NCI-H748 (cell line): ENCODE measurements around the gene PLEKHM3.
A peak's percentile ranks its signal among the peaks of the same experiment; 100 is the strongest.
"Not testable (repeated sequence)": the region's sequence is repeated elsewhere in the genome, so short reads cannot be mapped to it uniquely, and the experiment has no call there.

Experiments used
- DNase-seq: peaks from one replicate; lab custom pipeline; 2025; ENCODE audit not compliant: unreplicated experiment; lab: John Stamatoyannopoulos, UW

PLEKHM3 gene

GRCh38 chr2:208037564-208038487, 12.5 kb upstream of the PLEKHM3 start:
- no peak for DNase-seq

- no peak for DNase-seq
Measured at GRCh38 chr2:208036357-208036756, 11.0 kb upstream of the PLEKHM3 start.

GRCh38 chr2:208034503-208035140, 9.3 kb upstream of the PLEKHM3 start:
- DNase-seq = no peak

- DNase-seq = peak; percentile 67
Measured at GRCh38 chr2:208033701-208034502, 8.6 kb upstream of the PLEKHM3 start.

DNA sequence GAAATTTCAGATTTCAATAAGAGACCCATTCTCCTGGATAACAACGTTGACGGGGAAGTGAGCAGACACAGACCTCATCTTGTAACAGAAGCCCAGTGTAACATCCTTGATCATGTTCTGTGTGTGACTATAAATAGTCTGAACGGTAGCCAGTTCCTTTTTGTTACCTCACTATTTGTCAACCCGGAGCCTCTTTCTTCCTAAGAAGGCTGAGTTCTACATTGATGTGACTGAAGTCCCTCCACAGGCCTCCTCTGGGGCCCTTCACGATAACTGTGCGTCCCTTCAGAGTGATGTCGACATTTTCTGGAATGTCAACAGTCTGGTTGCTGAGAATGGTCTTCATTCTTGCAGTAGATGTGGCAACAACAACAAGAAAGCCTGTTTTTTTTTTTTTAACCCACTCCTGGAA, 6.3 kb upstream of the PLEKHM3 start:
- DNase-seq = no peak

DNA sequence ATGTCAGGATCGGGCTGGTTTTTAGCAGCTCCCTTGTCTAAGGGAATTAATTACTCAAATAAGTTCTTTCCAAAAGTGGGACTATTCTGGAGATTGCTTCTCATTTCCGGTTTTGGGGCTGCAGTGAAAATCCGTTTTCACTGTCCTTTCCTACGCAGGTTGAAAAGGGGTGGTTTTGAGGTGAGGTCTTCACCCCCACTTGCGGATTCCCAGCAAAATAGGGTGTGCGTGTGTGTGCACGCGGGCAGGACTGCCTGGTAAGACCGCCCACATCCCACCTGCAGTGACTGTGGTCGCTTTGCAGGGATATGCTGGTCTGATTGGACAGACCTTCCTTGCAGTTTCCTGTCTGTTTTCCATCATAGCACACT, 472 bp upstream of the PLEKHM3 start:
- DNase-seq = peak; percentile 46

- DNase-seq = no peak
Measured at GRCh38 chr2:208024091-208024490, 1.2 kb downstream of the PLEKHM3 start.

GRCh38 chr2:208020253-208020652, 5.1 kb downstream of the PLEKHM3 start:
- no peak for DNase-seq

GRCh38 chr2:208018124-208018712, 7.1 kb downstream of the PLEKHM3 start:
- DNase-seq = not testable (repeated sequence)

DNA sequence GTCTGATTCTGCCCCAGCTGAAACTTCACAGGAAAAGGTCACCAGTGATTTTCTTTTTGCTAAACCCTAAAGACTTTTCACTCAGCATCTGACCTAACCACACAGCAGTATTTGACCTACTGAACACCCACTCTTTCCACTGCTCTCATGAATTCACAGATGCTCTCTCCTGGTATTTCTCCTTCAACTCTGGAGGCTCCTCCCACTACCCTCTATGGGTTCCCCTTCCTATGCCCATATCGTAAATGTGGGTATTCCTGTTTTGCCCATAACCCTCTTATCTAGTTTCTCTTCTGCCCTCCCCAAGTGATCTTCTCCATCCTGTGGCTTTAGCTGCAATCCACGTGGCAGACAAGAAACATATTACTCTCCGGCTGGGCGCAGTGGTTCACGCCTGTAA, 7.6 kb downstream of the PLEKHM3 start:
- DNase-seq = no peak

DNA sequence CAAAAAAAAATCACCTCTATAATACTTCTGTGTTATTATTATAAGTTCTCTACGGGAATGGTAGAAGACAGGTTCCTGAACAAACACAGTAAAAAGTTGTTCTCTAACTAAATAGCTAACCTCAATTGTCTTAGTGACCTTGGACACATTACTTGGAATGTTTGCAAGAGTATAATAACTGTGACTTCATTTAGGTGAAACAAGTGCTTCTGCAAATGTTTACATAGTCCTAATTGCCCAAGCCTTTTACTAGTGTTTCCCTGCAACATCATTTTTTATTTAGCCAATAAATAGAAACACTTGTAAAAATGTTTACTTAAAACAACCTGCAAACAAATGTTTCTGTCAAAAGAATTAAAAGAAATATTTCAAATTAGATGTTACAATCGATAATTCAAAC, 9.9 kb downstream of the PLEKHM3 start:
- DNase-seq = peak; percentile 78

GRCh38 chr2:208013285-208014178, 11.8 kb downstream of the PLEKHM3 start:
- no peak for DNase-seq

DNA sequence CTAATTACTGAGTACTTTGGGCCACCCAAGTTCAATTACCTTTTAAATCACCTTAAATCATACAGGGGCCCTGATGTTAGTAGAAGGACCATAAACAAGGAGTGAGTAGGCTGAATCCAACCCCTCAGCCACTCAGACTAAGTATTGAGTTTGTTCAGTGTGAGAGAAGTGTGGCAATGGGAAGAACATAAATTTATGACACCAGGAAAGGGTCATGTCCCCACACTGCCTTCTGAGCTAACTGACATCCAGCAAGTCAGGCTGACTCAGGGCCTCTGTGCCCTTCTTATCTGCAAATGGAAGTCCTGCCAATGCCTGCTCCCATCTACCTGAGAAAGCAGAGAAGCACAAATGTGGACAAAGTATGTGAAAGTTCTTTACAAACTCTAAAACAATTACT, 12.9 kb downstream of the PLEKHM3 start:
- no peak for DNase-seq

- no peak for DNase-seq
Measured at GRCh38 chr2:208010506-208010905, 14.8 kb downstream of the PLEKHM3 start.

GRCh38 chr2:208006833-208007232, 18.5 kb downstream of the PLEKHM3 start:
- DNase-seq = no peak

- DNase-seq = no peak
Measured at GRCh38 chr2:208006337-208006736, 19.0 kb downstream of the PLEKHM3 start.

GRCh38 chr2:208001924-208002323, 23.4 kb downstream of the PLEKHM3 start:
- DNase-seq = no peak

DNA sequence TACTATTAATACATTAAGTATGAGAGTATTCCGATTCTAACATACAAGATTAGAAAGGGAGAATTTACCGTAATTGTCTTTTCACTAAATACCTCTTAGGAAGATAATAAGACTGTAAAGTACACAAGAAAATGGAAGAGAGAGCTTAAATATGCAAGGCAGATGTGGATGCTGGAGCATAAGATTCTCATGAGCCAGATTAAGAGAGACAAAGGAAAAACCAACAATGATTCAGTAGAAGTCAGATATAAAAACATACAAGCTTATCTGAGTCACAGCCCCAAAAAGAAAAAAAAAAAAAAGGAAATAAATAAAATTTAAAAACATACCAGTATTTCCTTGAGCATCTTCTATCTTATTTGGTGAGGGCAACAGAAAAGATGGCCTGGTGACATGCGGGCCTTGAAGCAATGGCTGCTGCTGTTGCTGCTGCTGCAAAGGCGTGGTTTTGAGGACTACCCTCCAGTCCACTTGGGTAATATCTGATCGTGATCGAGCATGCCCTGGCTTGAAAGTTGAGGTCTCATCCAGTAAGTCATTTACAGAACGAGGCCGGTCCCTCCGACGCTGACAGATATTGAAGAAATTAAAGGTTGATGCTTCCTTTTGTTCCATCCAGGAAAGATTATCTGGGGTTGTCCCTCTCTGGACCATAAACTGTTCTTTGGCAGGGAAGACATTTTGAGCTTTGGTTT, 24.5 kb downstream of the PLEKHM3 start:
- no peak for DNase-seq

GRCh38 chr2:207996848-207997247, 28.5 kb downstream of the PLEKHM3 start:
- no peak for DNase-seq

- DNase-seq = no peak
Measured at GRCh38 chr2:207995887-207996286, 29.4 kb downstream of the PLEKHM3 start.
